K562 (cell line): ENCODE data around the gene SKOR1. TPM values are rescaled to one million over a fixed set of nuclear protein-coding genes. Genes with fewer than 3 reads are reported as not detected.

Source experiments
- ARID2 ChIP-seq: fragments of 450-650 bp; IDR thresholded peaks from 2 replicates; pipeline ENCODE4 v1.6.1; 2017; ENCODE audit warnings: antibody characterized with exemption, mild to moderate bottlenecking
- BHLHE40 ChIP-seq: IDR thresholded peaks from 2 replicates; pipeline ENCODE4 v1.6.1; 2011; ENCODE audit warnings: low read length, improper control_type of control experiment
- BMI1 ChIP-seq: fragments of 150-350 bp; IDR thresholded peaks from 2 replicates; pipeline ENCODE4 v1.6.1; 2014; ENCODE audit warnings: low read length
- CBFA2T2 ChIP-seq: fragments of 450-650 bp; conservative IDR thresholded peaks from 2 replicates; pipeline ENCODE4 v1.6.1; 2017; ENCODE audit warnings: mild to moderate bottlenecking
- CSDE1 ChIP-seq, 2 experiments: fragments of 450-650 bp; IDR thresholded peaks; 2 replicates each; pipeline ENCODE4 v1.6.1; 2016; ENCODE audit warnings: mild to moderate bottlenecking in 1 of 2
- KLF16 ChIP-seq: IDR thresholded peaks from 2 replicates; pipeline ENCODE4 v1.6.1; 2016; ENCODE audit warnings: antibody characterized with exemption
- MAZ ChIP-seq, 2 experiments: fragments of 450-650 bp in 1 of 2; sonication (generic) in 1 of 2; formaldehyde crosslinking; IDR thresholded peaks in 1 of 2; conservative IDR thresholded peaks in 1 of 2; 2 replicates each; pipeline versions ENCODE4 v1.4.0 to v1.5.0; 2020; ENCODE audit warnings: mild to moderate bottlenecking in 1 of 2, missing genetic modification reagents in 1 of 2
- MECOM ChIP-seq: fragments of 250-450 bp; sonication (Bioruptor Pico); IDR thresholded peaks from 2 replicates; pipeline ENCODE4 v1.8.0; 2022; ENCODE audit warnings: inconsistent platforms
- NEUROD1 ChIP-seq: fragments of 150-350 bp; IDR thresholded peaks from 2 replicates; pipeline ENCODE4 v1.6.1; 2014; ENCODE audit warnings: borderline replicate concordance, low read length, low read depth; ENCODE audit not compliant: partially characterized antibody
- NFE2 ChIP-seq: IDR thresholded peaks from 2 replicates; pipeline ENCODE4 v1.6.1; 2014; ENCODE audit warnings: antibody characterized with exemption, low read depth
- NKRF ChIP-seq: fragments of 450-650 bp; IDR thresholded peaks from 2 replicates; pipeline ENCODE4 v1.6.1; 2016; ENCODE audit warnings: borderline replicate concordance
- OTX1 ChIP-seq: fragments of 450-650 bp; formaldehyde crosslinking; IDR thresholded peaks from 2 replicates; pipeline ENCODE4 v1.4.0; 2022; ENCODE audit warnings: mild to moderate bottlenecking
- STAT5A ChIP-seq: IDR thresholded peaks from 2 replicates; pipeline ENCODE4 v1.6.1; 2012; ENCODE audit warnings: low read length, inconsistent platforms, borderline replicate concordance
- ZNF311 ChIP-seq: fragments of 250-450 bp; sonication (Bioruptor Pico); IDR thresholded peaks from 2 replicates; pipeline ENCODE4 v1.4.0; 2020; ENCODE audit warnings: mild to moderate bottlenecking, moderate library complexity
- ZNF644 ChIP-seq: fragments of 200-800 bp; sonication (Bioruptor generic); IDR thresholded peaks from 2 replicates; pipeline ENCODE4 v1.6.1; 2016; ENCODE audit warnings: low read depth, missing genetic modification characterization, missing compliant biosample characterization
- ZNF785 ChIP-seq: fragments of 250-450 bp; sonication (Bioruptor Pico); IDR thresholded peaks from 2 replicates; pipeline ENCODE4 v1.4.0; 2020; ENCODE audit warnings: mild to moderate bottlenecking
- polyA plus RNA-seq, 8 experiments: library from polyadenylated mRNA; depleted of rRNA in 4 of 8; stranded (reverse) in 5 of 8; unstranded in 3 of 8; fragments of >200 nt; fragmentation: Nextera tagmentation in 2 of 8; fragmentation: Illumina TruSeq in 1 of 8; extraction: Ambion mirVana in 2 of 8; extraction: Trizol in 1 of 8; gene quantifications; 2 replicates each; pipeline versions ENCODE4 v1.2.1 to v1.2.3, GENCODE V29; 2011 to 2014; ENCODE audit warnings: inconsistent platforms in 1 of 8, missing spikeins in 1 of 8
- total RNA-seq, 7 experiments: library from RNA; depleted of rRNA in 6 of 7; stranded (reverse); fragments of >200 nt in 6 of 7; fragmentation: Illumina TruSeq in 2 of 7; extraction: Trizol in 2 of 7; gene quantifications; 2 replicates each; pipeline versions ENCODE4 v1.2.1 to v1.2.3, GENCODE V29; 2011 to 2021; ENCODE audit warnings: low replicate concordance in 1 of 7
- TF ChIP-seq, protein P1 (sequence below), 2 experiments: fragments of 250-450 bp in 1 of 2; fragments of 450-650 bp in 1 of 2; sonication (Bioruptor Pico) in 1 of 2; IDR thresholded peaks; 2 replicates each; pipeline versions ENCODE4 v1.6.1 to v1.8.0; 2016 to 2021; ENCODE audit warnings: mild to moderate bottlenecking in 2 of 2, moderate library complexity in 2 of 2, missing compliant biosample characterization in 1 of 2, missing genetic modification characterization in 1 of 2
- TF ChIP-seq, protein P2 (sequence below): fragments of 450-650 bp; IDR thresholded peaks from 2 replicates; pipeline ENCODE4 v1.6.1; 2016; ENCODE audit warnings: low read depth

SKOR1 gene
- total and polyA plus RNA-seq, 9 of the 15 experiments (the other 6 are each of a cell fraction or from before 2014, with no cell fraction given) = 0.04 to 0.41 (median 0.09) TPM; not detected in 3

- TF ChIP-seq NEUROD1 = peak; percentile 42
- peak; percentile 85 for TF ChIP-seq BHLHE40
- TF ChIP-seq BMI1 = no peak
- peak; percentile 78 for TF ChIP-seq CBFA2T2
- TF ChIP-seq MAZ (CRISPR knock-in tag; conservative IDR thresholded peaks at IDR 0.05 in 1 of 2, IDR thresholded peaks at IDR 0.05 in 1 of 2) = peak; percentile 60 to 69; a peak in 3 of 4 replicates
- TF ChIP-seq NKRF = peak; percentile 68
- TF ChIP-seq KLF16 = no peak
- TF ChIP-seq, protein P1, sequence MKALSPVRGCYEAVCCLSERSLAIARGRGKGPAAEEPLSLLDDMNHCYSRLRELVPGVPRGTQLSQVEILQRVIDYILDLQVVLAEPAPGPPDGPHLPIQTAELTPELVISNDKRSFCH (CRISPR knock-in tag; IDR thresholded peaks at IDR 0.05) = no peak
- TF ChIP-seq, protein P1 (tag; IDR thresholded peaks at IDR 0.05) = no peak
- TF ChIP-seq NFE2 = peak; percentile 78
- TF ChIP-seq ZNF644 (tag) = 0 out of 2 replicates have a peak, but pooled peaks have one; percentile 8
- TF ChIP-seq OTX1 = no peak
- TF ChIP-seq STAT5A = no peak
- TF ChIP-seq, protein P2, sequence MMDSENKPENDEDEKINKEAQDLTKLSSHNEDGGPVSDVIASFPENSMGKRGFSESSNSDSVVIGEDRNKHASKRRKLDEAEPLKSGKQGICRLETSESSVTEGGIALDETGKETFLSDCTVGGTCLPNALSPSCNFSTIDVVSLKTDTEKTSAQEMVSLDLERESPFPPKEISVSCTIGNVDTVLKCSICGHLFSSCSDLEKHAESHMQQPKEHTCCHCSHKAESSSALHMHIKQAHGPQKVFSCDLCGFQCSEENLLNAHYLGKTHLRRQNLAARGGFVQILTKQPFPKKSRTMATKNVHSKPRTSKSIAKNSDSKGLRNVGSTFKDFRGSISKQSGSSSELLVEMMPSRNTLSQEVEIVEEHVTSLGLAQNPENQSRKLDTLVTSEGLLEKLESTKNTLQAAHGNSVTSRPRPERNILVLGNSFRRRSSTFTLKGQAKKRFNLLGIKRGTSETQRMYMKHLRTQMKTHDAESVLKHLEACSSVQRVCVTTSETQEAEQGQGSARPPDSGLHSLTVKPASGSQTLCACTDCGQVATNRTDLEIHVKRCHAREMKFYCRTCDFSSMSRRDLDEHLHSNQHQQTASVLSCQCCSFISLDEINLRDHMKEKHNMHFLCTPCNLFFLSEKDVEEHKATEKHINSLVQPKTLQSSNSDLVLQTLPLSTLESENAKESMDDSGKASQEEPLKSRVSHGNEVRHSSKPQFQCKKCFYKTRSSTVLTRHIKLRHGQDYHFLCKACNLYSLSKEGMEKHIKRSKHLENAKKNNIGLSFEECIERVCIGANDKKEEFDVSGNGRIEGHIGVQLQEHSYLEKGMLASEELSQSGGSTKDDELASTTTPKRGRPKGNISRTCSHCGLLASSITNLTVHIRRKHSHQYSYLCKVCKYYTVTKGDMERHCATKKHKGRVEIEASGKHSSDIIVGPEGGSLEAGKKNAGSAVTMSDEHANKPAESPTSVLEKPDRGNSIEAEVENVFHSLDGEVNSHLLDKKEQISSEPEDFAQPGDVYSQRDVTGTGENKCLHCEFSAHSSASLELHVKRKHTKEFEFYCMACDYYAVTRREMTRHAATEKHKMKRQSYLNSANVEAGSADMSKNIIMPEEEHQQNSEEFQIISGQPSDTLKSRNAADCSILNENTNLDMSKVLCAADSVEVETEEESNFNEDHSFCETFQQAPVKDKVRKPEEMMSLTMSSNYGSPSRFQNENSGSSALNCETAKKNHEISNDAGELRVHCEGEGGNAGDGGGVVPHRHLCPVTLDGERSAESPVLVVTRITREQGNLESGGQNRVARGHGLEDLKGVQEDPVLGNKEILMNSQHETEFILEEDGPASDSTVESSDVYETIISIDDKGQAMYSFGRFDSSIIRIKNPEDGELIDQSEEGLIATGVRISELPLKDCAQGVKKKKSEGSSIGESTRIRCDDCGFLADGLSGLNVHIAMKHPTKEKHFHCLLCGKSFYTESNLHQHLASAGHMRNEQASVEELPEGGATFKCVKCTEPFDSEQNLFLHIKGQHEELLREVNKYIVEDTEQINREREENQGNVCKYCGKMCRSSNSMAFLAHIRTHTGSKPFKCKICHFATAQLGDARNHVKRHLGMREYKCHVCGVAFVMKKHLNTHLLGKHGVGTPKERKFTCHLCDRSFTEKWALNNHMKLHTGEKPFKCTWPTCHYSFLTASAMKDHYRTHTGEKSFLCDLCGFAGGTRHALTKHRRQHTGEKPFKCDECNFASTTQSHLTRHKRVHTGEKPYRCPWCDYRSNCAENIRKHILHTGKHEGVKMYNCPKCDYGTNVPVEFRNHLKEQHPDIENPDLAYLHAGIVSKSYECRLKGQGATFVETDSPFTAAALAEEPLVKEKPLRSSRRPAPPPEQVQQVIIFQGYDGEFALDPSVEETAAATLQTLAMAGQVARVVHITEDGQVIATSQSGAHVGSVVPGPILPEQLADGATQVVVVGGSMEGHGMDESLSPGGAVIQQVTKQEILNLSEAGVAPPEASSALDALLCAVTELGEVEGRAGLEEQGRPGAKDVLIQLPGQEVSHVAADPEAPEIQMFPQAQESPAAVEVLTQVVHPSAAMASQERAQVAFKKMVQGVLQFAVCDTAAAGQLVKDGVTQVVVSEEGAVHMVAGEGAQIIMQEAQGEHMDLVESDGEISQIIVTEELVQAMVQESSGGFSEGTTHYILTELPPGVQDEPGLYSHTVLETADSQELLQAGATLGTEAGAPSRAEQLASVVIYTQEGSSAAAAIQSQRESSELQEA = no peak
- peak in 1 of 2 experiments; percentile 56; a peak in 1 of 4 replicates for TF ChIP-seq CSDE1 (IDR thresholded peaks at IDR 0.05)
- no peak for TF ChIP-seq ZNF785 (CRISPR knock-in tag)
- TF ChIP-seq MECOM (CRISPR knock-in tag) = no peak
- TF ChIP-seq ZNF311 (CRISPR knock-in tag) = no peak
- no peak for TF ChIP-seq ARID2
Measured at GRCh38 chr15:67839929-67840748, 14.8 kb downstream of the SKOR1 start, which contains the start of gene RNU6-1 (continued).
